ENCODE measurements around the gene NUP43.
"Not testable (repeated sequence)": the region's sequence is repeated elsewhere in the genome, so short reads cannot be mapped to it uniquely, and the experiment has no call there.

The NUP43 gene

GRCh38 chr6:149683256-149683859 lies 63.0 kb downstream of the NUP43 start:
- no peak for DNase-seq

DNA sequence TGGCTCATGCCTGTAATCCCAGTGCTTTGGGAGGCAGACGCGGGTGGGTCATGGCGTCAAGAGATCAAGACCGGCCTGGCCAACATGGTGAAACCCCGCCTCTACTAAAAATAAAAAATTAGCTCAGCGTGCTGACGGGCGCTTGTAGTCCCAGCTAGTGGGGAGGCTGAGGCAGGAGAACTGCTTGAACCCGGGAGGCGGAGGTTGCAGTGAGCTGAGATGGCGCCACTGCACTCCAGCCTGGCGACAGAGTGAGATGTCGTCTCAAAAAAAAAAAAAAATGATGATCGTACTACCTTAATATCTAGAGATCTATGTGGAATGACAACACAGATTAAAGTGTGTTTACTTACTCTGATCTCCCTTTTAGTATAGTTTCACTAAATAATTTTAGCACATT lies 64.5 kb downstream of the NUP43 start:
- not testable (repeated sequence) for DNase-seq

DNA sequence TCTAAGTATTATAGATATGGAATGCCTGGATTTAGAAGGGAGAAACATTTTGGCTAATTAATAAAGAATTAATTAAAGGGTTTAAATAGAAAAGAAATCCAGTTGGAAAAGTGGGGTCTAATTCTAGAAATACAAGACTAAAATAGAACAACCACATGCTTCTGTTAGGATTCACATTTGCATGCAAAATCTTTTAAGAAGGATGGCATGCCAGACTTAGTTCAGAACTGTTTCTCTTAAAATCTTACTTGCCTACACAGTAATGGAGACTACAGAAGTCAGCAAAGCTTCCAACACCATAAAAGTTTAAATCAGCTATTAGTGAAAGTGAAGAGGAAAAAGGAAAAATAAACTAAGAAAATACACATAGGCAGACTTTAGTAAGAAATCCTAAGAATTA lies 65.1 kb downstream of the NUP43 start:
- DNase-seq = no peak

- no peak for DNase-seq
Observed at GRCh38 chr6:149680503-149680902, 65.8 kb downstream of the NUP43 start.

Data from activated naive CD4-positive, alpha-beta T cell (primary cell).